ENCODE measurements around the gene ARHGEF12.

DNA sequence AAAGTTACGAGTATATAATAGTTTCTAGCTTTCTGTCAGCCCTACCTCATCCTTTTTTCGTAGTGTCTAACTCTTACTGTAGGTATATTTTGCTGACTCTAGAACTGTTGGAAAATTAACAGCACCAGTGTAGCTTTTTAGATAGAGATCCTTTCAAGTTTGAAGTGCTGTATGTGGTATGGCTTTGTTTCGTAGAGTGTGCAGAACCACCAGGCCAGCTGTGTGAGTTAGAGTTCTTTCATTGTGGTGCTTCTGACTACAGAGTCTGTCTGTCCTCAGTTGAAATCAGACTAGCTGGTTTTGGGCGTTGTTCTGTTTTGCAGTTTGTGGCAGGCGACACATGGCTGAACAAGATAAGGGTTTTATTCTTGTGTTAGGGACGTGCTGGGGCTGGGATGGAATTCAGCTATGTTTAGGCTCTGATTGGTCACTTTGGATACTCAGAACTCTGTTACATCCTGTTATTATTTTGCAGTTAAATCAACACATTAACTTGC is 3.2 kb downstream of the ARHGEF12 start:
- TF ChIP-seq POLR2A (IDR thresholded peaks at IDR 0.05): peak in 1 of 2 donors; percentile 53
- TF ChIP-seq, protein P1, sequence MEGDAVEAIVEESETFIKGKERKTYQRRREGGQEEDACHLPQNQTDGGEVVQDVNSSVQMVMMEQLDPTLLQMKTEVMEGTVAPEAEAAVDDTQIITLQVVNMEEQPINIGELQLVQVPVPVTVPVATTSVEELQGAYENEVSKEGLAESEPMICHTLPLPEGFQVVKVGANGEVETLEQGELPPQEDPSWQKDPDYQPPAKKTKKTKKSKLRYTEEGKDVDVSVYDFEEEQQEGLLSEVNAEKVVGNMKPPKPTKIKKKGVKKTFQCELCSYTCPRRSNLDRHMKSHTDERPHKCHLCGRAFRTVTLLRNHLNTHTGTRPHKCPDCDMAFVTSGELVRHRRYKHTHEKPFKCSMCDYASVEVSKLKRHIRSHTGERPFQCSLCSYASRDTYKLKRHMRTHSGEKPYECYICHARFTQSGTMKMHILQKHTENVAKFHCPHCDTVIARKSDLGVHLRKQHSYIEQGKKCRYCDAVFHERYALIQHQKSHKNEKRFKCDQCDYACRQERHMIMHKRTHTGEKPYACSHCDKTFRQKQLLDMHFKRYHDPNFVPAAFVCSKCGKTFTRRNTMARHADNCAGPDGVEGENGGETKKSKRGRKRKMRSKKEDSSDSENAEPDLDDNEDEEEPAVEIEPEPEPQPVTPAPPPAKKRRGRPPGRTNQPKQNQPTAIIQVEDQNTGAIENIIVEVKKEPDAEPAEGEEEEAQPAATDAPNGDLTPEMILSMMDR (IDR thresholded peaks at IDR 0.05): no peak

All from thyroid gland (tissue), 4 donors.